ENCODE measurements around the gene FBRS.
"Not testable (repeated sequence)": the region's sequence is repeated elsewhere in the genome, so short reads cannot be mapped to it uniquely, and the experiment has no call there.

Gene FBRS

GRCh38 chr16:30688701-30689100 is 30.5 kb downstream of the FBRS start:
- TF ChIP-seq, protein P1, sequence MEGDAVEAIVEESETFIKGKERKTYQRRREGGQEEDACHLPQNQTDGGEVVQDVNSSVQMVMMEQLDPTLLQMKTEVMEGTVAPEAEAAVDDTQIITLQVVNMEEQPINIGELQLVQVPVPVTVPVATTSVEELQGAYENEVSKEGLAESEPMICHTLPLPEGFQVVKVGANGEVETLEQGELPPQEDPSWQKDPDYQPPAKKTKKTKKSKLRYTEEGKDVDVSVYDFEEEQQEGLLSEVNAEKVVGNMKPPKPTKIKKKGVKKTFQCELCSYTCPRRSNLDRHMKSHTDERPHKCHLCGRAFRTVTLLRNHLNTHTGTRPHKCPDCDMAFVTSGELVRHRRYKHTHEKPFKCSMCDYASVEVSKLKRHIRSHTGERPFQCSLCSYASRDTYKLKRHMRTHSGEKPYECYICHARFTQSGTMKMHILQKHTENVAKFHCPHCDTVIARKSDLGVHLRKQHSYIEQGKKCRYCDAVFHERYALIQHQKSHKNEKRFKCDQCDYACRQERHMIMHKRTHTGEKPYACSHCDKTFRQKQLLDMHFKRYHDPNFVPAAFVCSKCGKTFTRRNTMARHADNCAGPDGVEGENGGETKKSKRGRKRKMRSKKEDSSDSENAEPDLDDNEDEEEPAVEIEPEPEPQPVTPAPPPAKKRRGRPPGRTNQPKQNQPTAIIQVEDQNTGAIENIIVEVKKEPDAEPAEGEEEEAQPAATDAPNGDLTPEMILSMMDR (IDR thresholded peaks at IDR 0.05; ENCODE audit: insufficient read depth, low read depth, low read length, missing control alignments) = no peak

DNA sequence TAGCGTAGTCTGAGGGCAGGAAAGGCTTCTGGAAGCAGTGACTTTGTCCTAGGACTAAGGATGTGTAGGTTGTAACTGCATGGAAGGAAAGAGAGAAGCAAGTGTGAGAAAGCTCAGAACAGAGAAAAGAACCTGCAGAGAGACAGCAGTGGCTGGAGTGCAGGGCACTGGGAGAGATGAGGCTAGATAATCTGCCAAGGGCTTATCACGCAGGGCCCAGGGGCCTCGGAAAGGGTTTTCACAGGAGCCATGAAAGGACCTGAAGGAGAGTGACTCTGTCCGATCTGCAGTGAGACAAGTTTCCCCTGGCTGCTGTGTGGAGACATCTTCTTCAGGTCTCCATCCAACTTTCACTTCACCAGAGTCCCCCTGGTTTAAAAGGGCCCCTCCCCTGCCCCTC is 33.7 kb downstream of the FBRS start:
- DNase-seq (ENCODE audit: low read depth) = no peak
- no peak overlapping the region for H3K4me3 ChIP-seq (ENCODE audit: low read length)
- TF ChIP-seq, protein P1 (IDR thresholded peaks at IDR 0.05; ENCODE audit: insufficient read depth, low read depth, low read length, missing control alignments) = no peak

More at GRCh38 chr16:30688701-30689100, 30.5 kb downstream of the FBRS start:
- H3K4me3 ChIP-seq (ENCODE audit: low read length) = no peak overlapping the region
- DNase-seq (ENCODE audit: low read depth) = no peak

DNA sequence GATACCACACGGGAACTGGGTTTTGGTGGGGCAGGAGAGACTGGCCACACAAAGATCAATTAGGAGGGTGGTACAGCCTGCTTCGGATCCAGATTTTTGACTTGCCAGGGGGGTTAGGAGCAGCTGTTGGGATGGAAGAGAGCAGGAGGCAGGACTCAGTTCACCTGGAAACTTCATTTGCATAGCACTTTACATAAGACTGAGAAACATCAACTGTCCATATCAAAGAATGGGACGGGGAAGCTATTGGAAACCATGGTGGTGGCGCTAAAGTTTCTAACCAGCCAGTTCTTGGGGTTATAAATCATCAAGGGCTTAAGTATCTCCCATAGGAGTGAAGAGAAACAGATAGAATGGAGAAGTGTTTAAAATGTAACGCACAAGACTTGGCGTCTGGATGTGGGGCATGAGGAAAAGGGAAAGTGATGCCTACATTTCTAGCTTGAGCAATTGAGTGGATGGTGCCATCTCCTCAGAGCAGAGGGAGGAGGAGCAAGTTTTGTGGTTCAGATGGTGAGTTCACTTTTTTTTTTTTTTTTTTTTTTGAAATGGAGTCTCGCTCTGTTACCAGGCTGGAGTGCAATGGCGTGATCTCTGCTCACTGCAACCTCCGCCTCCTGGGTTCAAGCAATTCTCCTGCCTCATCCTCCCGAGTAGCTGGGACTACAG is 34.3 kb downstream of the FBRS start:
- TF ChIP-seq, protein P1 (IDR thresholded peaks at IDR 0.05; ENCODE audit: insufficient read depth, low read depth, low read length, missing control alignments) = no peak
- no peak for DNase-seq (ENCODE audit: low read depth)
- no peak overlapping the region for H3K4me3 ChIP-seq (ENCODE audit: low read length)

DNA sequence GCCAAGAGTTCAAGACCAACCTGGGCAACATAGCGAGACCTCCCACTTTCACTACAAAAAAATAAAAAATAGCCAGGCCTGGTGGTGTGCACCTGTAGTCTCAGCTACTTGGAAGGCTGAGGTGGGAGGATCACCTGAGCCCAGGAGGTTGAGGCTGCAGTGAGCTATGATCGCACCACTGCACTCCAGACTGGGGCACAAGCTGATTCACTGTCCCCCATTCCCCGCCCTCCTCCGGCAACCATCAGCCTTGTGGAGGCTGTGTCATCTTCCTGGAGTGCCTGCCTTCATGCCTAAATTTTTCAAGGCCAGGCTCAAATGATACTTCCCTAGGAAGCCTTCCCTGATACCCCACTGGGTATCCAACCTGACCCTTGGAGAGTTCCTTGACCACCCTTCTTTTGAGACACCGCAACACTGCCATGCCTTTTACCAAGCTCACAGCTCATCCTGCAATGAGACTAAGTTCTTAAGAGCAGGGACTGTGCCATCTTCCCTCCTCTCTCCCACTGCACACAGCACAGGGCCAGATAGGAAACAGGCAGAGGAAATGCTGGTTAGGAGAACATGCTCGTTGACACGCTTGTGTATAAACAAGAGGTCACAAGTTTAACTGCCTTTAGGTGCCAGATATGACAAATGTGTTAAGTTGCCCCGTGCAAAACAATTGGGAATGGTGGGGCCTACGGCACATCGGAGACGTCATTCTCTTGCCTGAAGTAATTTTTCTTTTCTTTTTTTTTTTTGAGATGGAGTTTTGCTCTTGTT is 36.9 kb downstream of the FBRS start:
- peak; percentile 13 for DNase-seq (ENCODE audit: low read depth)
- TF ChIP-seq, protein P1 (IDR thresholded peaks at IDR 0.05; ENCODE audit: insufficient read depth, low read depth, low read length, missing control alignments) = no peak
- no peak overlapping the region for H3K4me3 ChIP-seq (ENCODE audit: low read length)

GRCh38 chr16:30696646-30697045 is 38.4 kb downstream of the FBRS start:
- not testable (repeated sequence) for DNase-seq (ENCODE audit: low read depth); H3K4me3 ChIP-seq (ENCODE audit: low read length)

DNA sequence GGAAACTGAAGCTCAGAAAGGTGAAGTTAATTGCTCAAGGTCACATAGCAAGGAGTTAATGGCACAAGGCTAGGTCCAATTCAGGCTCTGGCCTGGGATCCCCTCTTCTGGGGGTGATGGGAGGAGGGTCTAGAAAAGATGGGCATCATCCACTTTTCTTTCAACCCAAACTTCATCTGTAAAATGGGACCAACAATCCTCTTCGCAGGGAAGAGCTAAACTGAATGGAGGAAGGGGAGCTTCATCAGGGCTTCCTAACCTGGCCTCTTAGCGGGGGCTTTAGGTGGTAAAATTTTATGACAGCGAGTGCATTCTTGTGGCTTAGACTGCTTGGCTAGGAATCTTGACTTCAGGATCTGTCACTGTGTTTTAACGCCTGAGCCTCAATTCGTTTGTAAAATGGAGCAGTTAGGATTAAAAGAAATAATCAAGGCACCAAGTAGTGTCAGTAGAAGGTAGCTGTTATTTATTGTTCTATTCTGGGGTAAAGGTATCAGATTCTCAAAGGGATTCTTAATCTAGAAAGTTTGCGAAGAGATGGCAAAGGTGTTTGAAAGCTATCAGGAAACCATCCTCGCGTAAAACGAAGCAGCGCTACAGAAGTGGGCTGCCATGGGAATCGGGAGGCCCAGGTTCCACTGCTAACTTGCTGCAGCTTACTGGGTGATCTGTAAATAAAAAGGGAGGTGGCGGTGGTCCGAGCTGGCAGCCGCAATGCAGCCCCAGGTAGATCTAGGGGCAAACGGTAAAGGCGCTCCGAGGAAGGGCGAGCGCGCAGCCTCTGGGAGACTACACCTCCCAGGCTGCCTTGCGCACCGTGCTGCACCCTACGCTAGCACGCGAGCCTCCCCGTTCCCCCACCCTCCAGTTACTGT is 39.3 kb downstream of the FBRS start:
- TF ChIP-seq, protein P1 (IDR thresholded peaks at IDR 0.05; ENCODE audit: insufficient read depth, low read depth, low read length, missing control alignments) = no peak
- DNase-seq (ENCODE audit: low read depth) = no peak
- peak overlapping the region; percentile 92 for H3K4me3 ChIP-seq (ENCODE audit: low read length)
